GM19023 (cell line): ENCODE measurements around the gene CBX3.
"Not testable (repeated sequence)": the region's sequence is repeated elsewhere in the genome, so short reads cannot be mapped to it uniquely, and the experiment has no call there.

Experiments
- ATAC-seq: cut with Tn5 transposase; IDR thresholded peaks from one replicate; pipeline ENCODE4 v1.9.1; 2021; ENCODE audit warnings: mild to moderate bottlenecking, moderate library complexity; ENCODE audit not compliant: unreplicated experiment

The CBX3 gene

GRCh38 chr7:26201247-26202018, at the start of gene CBX3:
Gene CBX3, plus strand, starts transcription at chr7:26201745. Its CDS starts 1,254 bp downstream, at chr7:26202999.
- ATAC-seq = peak; percentile 40

GRCh38 chr7:26151953-26152781, 49.4 kb upstream of the CBX3 start, which contains the start of gene NFE2L3:
Gene NFE2L3, plus strand, starts transcription at chr7:26152198. Its CDS starts 301 bp downstream, at chr7:26152499.
- peak; percentile 73 for ATAC-seq

DNA sequence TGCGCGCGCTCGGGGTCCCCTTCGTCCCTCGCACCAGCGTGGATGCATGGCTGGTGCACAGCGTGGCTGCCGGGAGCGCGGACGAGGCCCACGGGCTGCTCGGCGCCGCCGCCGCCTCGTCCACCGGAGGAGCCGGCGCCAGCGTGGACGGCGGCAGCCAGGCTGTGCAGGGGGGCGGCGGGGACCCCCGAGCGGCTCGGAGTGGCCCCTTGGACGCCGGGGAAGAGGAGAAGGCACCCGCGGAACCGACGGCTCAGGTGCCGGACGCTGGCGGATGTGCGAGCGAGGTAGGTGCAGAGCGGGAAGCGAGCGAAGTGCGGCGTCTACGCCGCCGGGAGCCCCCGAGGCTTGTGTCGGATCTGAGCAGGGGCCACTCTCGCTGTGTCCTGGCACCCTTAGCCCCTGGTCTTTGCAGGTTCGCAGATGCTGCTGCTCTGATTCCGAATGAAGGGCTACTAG, 48.7 kb upstream of the CBX3 start:
- ATAC-seq = peak; percentile 30

- no peak for ATAC-seq
Measured at GRCh38 chr7:26153241-26153822, 48.2 kb upstream of the CBX3 start.

DNA sequence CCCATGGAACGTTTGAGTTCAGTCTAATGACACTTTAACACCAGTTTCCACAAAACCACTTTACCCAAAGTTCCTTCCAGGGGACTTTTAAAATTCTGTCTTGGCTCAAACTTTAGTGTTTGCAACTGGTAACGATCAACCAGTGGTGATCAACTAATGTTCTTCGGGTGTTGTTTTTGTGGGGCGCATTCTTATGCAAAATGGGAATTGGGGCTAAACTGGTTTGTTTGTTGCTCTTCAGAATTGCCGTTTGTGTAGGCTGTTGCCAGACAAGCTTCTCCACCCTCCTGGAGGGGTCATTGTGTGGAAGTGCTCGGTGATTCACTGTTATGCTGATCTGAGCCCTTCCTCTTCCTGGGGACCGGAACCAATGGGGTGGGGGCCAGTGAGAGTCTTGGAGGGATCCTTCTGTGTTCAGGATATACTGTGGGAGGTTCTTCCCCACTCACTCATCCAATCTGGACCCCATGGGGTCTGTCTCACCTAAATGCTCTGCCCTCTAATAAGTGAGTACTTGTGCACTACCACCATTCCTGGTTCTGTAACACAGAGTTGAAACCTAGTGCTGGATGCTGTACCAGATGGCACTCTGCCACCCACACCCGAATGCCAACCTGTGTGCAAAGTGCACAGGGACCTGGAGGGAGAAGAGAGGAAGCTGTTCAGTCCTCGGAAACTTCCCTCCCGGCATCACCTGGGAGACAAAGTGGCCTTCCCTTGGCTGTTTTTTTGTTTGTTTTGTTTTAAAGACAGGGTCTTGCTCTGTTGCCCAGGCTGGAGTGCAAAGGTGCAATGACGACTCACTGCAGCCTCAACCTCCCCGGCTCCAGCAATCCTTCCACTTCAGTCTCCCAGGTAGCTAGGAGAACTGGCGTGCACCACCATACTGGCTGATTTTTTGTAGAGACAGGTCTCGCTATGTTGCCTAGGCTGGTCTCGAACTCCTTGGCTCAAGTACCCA, 47.4 kb upstream of the CBX3 start:
- ATAC-seq = no peak

GRCh38 chr7:26155531-26156375, 45.8 kb upstream of the CBX3 start:
- ATAC-seq = no peak

DNA sequence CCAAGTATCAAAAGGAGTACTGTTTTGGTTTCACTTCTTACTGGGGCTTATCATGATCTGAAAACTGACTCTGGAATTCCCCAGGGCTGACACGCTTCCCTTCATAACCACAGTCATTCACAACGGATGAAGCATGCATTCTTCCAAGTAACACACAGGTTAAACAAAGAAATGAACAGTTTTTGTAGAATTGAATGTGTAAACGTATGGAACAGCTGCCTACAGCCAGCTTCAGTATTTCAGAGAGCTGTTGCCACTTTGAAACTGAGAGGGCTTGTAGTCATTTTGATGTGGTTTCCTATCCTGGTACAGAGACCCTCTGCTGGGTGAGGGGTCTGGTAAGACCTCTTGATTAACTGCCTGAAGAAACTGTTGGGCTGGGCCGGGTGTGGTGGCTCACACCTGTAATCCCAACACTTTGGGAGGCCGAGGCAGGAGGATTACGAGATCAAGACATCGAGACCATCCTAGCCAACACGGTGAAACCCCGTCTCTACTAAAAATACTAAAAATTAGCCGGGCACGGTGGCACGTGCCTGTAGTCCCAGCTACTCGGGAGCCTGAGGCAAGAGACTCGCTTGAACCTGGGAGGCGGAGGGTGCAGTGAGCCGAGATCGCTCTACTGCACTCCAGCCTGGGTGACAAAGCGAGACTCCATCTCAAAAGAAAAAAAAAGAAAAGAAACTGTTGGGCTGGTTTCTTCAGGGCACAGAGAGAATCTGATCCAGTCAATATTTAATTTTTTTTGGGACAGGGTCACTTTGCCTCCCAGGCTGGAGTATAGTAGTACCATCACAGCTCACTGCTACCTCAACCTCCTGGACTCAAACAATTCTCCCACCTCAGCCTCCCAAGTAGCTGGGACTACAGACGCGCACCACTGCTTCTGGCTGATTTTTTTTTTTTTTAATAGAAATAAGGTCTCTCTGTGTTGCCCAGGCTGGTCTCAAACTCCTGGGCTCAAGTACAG, 44.8 kb upstream of the CBX3 start:
- no peak for ATAC-seq

GRCh38 chr7:26157520-26158105, 43.9 kb upstream of the CBX3 start:
- ATAC-seq = no peak

DNA sequence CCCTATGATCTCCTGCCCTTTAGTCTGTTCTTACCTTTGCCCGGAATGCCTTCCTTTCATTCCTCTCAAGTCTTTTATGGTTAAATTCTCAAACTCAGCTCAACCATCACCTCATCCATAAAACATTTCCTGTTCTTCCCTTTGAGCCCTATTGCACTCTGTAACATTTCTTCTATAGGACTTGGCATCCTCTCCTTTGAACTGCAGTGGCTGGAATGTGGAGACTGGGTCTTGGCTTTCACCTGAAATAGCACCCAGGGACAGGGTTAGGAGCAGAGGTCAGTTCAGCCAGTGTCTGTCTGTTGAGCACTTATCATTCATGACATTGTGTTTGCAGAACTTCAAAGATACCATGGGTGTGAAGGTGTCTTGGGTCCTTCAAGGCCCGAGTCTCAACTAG, 42.3 kb upstream of the CBX3 start:
- ATAC-seq = no peak

GRCh38 chr7:26160896-26161295, 40.6 kb upstream of the CBX3 start:
- ATAC-seq = no peak

DNA sequence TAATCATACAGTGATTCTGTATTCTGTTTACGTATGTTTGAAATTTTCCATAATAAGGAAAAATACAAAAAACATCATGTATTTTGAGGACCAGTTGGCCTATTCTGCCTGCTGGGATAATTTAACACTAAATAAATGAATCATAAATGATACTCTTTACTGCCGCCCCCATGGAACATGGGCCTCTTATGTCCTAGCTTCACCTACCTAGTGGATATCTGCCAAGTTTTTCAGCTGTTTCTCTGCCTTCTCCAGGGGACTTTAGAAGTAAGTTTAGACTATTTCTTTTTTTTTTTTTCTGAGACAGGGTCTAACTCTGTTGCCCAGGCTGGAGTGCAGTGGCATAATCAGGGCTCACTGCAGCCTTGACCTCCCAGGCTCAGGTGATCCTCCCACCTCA, 39.1 kb upstream of the CBX3 start:
- ATAC-seq = no peak

- ATAC-seq = not testable (repeated sequence)
Measured at GRCh38 chr7:26163804-26164203, 37.7 kb upstream of the CBX3 start.

- ATAC-seq = no peak
Measured at GRCh38 chr7:26165950-26166683, 35.4 kb upstream of the CBX3 start.

DNA sequence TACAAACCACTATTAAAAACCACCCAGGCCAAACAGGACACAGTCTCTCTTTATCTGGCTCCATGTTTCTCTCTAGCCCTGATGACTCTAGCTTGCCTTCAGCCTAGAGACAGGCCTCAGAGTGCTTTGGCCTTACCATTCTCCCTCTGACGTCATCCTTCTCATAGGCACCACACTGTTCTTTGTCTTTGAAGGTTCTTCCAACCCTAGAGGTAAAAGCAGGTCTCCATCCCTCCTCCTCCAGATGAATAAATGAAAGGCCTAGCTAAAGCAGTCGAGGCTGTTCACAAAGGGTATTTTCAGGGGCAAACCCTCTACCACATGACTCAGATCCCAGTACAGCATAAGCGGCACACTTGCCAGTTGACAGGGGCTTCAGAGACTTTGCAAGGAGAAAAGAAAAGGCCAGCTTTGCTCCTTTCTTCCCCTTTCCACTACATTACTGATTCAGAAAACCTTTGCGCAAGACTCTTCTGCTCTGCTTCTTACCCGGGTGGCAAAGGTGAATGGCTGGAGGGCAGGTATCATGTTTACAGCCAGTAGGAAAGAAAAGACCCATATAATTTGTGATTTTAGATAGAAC, 34.8 kb upstream of the CBX3 start:
- ATAC-seq = peak; percentile 48

GRCh38 chr7:26167303-26167934, 34.1 kb upstream of the CBX3 start:
- ATAC-seq = peak; percentile 84

GRCh38 chr7:26168458-26169023, 33.0 kb upstream of the CBX3 start:
- ATAC-seq = no peak
